HG03097 (cell line): ENCODE measurements around the gene GDF11.
"Not testable (repeated sequence)": the region's sequence is repeated elsewhere in the genome, so short reads cannot be mapped to it uniquely, and the experiment has no call there.

Experiments used
- ATAC-seq: cut with Tn5 transposase; IDR thresholded peaks from one replicate; pipeline ENCODE4 v1.9.1; 2021; ENCODE audit not compliant: unreplicated experiment, low FRiP score

The GDF11 gene

GRCh38 chr12:55737581-55738122, 5.3 kb upstream of the GDF11 start:
- no peak for ATAC-seq

- peak; percentile 71 for ATAC-seq
Observed at GRCh38 chr12:55738123-55739024, 4.5 kb upstream of the GDF11 start.

- no peak for ATAC-seq
Observed at GRCh38 chr12:55739025-55739378, 3.9 kb upstream of the GDF11 start.

- ATAC-seq = no peak
Observed at GRCh38 chr12:55741931-55742680, 816 bp upstream of the GDF11 start.

- ATAC-seq = no peak
Observed at GRCh38 chr12:55743406-55744339, 751 bp downstream of the GDF11 start.

- ATAC-seq = no peak
Observed at GRCh38 chr12:55744340-55745030, 1.6 kb downstream of the GDF11 start.

- no peak for ATAC-seq
Observed at GRCh38 chr12:55745361-55746173, 2.6 kb downstream of the GDF11 start.

GRCh38 chr12:55746174-55746912, 3.4 kb downstream of the GDF11 start:
- no peak for ATAC-seq

GRCh38 chr12:55746913-55747231, 4.0 kb downstream of the GDF11 start:
- ATAC-seq = no peak

- ATAC-seq = no peak
Observed at GRCh38 chr12:55748230-55748993, 5.5 kb downstream of the GDF11 start.

- no peak for ATAC-seq
Observed at GRCh38 chr12:55755246-55755645, 12.3 kb downstream of the GDF11 start.

- ATAC-seq = no peak
Observed at GRCh38 chr12:55757701-55758100, 14.8 kb downstream of the GDF11 start.

- not testable (repeated sequence) for ATAC-seq
Observed at GRCh38 chr12:55758575-55758974, 15.7 kb downstream of the GDF11 start.

GRCh38 chr12:55760663-55761062, 17.7 kb downstream of the GDF11 start:
- ATAC-seq = no peak

- no peak for ATAC-seq
Observed at GRCh38 chr12:55762646-55763045, 19.7 kb downstream of the GDF11 start.

GRCh38 chr12:55765736-55766290, 22.9 kb downstream of the GDF11 start:
- no peak for ATAC-seq

- no peak for ATAC-seq
Observed at GRCh38 chr12:55767156-55767555, 24.2 kb downstream of the GDF11 start.
